ENCODE measurements around the gene FBN2.

Gene FBN2

DNA sequence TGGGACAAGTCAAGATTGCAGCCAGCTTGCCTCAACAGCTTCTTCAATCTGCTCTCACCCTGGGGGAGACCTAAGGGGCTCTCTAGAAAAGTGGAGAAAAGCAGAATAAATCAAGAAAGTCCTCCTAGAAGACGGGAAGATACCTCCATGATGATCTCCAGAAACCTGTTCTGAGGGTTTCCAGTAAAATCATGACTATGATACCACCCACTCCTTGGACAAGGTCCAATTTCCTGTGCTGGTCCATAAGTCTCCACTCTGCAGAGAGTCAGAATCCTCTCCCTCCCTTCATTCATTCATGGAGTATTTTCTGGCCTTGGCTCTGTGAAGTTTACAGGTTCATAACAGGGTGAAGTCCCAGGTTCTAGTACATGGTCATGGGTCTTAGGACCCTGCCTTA lies 285.8 kb downstream of the FBN2 start:
- DNase-seq, result no peak

- DNase-seq, result no peak
Measured at GRCh38 chr5:128245974-128246373, 292.1 kb downstream of the FBN2 start.

- DNase-seq, result no peak
Measured at GRCh38 chr5:128243958-128244582, 294.0 kb downstream of the FBN2 start.

DNA sequence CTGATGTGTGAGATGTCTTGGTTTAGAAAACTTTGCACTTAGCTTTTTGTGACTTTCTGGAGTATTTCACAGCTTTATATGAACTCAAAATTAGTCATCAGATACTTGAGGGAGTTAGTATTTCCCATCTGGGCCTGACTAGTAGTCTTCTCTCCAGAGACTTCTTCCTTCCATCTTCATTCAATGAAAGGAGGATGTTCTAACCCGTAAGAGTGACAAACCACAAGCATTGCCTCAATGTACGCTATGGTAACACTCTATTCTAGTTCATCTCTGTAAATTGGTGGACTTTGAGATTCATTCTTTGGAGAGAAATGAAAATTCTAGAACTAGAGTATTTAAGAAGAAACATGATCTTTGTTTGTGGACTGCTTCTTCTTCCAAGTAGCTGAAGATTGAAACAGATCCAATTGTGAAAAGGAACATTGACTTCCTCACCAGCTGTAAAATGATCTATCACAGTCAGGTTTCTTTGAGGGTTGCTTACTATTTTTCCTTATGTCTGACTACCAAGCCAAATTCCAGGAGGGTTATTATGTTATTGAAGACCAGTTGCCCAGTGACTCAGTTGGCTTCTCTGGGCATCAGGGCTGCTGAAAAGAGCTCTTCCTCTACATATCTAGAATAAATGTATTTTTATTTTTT lies 296.9 kb downstream of the FBN2 start:
- no peak for DNase-seq

GRCh38 chr5:128237546-128237945 lies 300.5 kb downstream of the FBN2 start:
- no peak for DNase-seq

DNA sequence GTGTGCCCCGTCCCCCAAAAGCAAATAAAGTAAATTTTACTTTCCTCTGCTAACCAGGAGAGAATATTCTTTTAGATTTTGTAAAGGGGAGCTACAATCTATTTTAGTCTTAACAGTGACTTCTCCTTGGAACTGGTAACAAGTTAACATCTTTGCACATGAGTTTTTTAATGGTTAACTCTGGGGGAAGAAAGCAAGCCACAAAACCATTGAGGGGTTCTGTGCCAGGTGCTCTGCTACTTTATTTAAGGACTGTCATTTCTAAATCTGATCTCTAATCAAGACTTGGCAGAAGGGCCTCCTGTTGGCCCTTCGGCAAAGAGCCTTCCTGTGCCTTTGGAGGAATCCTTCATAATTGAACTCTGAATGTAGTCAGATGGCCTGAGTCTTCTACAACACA lies 301.0 kb downstream of the FBN2 start:
- no peak for DNase-seq

DNA sequence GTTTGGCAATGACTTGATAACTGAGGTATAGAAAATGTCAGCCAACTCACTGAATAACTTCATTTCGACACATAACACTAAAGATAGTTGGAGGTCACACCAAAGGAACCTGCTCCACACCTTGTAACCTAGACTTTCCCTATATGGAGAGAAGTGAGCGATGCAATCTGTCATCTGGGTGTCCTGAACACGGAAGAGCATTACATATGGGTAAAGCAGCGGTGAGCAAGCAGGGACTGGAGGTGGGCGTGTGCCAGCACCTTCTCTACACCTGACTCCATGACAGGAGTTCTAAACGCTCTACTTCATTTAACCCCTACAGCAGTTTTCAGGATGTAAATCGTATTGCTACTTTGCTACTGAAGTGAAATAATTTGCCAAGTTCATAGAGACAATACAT lies 301.7 kb downstream of the FBN2 start:
- no peak for DNase-seq

DNA sequence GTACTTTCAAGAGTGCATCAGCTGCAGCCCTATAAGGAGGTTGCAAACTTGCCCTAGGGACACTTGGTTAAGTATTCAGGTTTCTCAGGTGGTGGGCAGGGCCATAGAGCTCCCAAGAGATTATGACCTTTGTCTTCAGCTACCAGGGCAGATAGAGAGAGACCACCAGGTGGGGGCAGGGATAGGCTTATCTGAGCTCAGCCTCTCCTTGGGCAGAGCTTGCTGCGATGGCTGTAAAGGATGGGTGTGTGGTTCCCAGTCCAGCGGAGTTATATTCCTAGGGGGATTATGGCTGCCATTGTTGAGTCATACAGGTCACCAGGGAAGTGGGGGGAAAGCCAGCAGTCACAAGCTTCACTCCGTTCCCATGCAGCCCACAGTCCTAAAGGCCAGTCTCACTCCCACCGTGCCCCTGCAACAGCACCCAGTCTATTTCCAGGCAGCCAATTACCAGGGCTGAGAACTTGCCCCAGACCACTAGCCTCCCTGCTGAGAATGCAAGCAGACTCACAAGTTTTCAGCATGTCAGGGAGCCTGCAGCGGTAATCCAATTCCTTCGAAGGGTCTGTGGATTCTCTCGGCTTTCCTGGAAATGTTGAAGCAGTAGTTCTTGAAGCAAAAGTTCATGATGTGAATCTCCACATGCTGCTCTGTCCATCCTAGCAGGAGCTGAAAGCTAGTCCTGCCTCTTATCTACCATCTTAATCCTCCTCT lies 303.0 kb downstream of the FBN2 start:
- DNase-seq, result no peak

DNA sequence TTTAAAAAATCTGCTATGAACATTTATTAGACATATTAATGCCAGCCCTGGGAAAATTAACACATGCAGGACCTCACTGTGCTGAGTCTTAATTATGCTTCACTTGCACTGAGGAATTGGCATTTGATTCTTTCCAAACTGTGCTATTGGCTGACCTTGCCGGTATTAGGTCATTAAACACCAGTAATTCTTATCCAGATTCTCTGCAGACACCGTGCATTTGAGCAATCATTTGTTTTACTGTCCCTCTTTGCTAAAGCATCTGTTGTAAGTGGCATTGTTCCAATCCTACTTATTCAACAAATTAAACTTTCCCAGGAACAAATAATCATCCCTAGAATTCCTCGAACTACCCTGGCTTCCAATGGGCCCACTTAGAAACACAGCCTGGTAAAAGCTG lies 309.5 kb downstream of the FBN2 start:
- DNase-seq, result no peak

GRCh38 chr5:128228008-128228407 lies 310.0 kb downstream of the FBN2 start:
- DNase-seq, result no peak

DNA sequence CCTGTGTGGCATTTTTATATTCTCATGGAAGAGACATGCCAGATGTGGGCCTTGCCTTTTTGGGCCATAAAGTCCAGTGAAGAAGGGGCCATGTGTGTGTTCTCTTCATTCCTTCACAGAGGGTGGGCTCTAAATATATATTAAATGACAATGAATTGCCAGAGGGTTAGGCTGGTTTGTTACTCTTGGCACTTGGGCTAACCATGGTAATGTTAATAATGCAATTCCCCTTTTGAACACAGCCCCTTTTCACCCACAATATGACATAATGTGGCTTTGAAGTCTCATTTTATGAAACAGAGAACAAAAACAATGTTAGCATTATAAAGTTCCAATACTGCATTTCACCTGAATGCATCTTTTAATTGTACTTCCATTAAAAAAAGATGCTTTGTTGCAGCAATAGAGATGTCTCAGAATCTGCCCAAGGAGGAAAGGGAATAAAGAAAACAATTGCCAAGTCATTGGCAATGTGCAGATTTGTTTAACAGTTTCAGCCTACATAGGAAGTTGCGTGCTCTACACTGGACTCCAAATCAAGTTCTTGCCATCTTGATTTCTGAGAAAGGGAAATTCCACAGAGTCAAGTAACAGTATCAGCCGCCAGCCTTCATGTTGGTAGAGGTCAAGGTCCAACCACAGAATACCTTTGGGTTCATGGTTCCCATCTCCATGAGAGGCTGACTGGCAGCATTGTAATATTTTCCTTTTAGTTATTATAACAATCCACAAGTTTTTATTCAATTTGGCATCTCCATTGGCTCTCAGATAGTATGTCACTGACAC lies 312.6 kb downstream of the FBN2 start:
- DNase-seq, result no peak

- no peak for DNase-seq
Measured at GRCh38 chr5:128224336-128224735, 313.7 kb downstream of the FBN2 start.

- DNase-seq, result no peak
Measured at GRCh38 chr5:128220841-128221240, 317.2 kb downstream of the FBN2 start.

DNA sequence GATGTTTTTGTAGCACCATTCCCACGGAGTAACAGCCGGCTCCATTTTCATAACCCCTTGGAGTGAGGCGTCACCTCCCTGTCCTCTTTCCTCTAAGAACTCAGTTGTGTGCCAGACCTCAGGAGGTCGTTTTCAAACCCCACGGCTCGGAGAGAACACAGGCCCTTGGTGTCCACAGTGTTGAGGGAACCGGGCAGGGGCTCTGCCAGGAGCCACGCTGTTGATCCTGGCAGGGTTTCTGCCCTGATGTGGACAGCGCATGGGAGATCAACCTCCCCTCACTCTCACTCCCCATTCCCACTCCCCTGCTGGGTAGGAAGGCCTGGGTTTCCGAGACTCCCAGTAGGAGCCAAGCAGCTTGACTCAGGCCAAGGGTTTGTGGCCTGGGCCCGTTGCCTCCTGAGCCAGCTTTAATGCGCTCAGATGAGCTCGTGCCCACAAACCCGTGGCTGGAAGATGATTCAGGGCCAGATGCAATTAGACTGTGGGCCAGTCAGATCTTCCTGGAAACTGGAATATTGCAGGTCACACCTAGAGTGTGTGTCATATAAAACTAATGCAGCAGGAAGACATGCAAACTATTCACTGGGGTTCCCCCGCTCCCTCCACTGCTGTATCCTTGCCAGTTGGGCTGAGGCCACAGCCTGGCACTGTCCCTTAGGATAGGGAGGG lies 321.0 kb downstream of the FBN2 start:
- no peak for DNase-seq

GRCh38 chr5:128216285-128216684 lies 321.8 kb downstream of the FBN2 start:
- DNase-seq, result no peak

DNA sequence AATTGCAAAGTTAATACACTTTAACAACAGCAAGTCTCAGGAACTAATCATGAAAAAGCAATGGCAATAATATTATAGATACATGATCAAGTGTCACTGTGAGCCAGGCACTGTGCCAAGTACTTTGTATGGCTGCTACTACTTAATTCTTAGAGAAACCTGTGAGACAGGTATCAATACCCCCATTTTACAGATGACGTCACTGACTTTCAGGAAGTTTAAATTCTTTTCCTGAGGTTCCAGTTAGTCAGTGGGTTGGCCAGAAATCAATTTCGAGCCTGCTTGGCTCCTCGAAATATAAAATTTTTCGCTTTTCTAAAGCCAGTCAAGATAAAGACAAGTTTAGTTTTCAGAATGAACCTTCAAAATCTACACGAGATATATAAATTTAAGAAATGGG lies 324.2 kb downstream of the FBN2 start:
- DNase-seq, result no peak

GRCh38 chr5:128213340-128213739 lies 324.7 kb downstream of the FBN2 start:
- no peak for DNase-seq

DNA sequence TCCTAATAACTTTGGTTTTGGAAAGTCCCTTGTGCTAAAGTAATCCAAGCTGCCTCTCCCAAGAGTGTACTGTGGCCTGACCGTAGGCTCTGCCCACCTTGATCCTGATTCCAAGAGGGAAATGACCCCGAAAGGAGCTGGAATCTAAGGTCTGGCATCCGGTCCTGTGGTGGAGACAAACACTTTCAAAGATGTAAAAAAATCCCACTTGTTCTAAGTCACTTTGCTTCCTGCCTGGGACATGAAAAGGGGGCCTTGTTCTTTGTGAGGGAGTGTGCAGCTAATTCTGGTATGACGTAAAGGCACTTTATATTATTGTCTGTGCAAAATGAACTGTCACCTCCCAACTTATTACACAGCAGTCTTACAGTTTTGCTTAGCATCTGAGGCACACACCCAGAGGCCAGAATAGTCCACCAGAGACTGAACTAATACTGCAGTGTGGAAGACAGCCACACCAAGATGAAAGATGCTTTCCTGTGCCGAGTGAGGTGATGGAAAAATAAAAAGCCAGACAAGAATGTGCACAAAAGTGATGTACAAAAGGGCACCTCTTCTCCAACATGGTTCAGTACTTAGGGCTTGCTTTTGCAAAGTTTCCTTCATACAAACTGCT lies 325.7 kb downstream of the FBN2 start:
- DNase-seq, result no peak

GRCh38 chr5:128208436-128208835 lies 329.6 kb downstream of the FBN2 start:
- DNase-seq, result no peak
